GM18951 (cell line): ENCODE measurements around the gene COL4A1.

Experiments
- POLR2A ChIP-seq: IDR thresholded peaks from 4 replicates; pipeline ENCODE4 v1.6.1; 2011; ENCODE audit warnings: mild to moderate bottlenecking; ENCODE audit not compliant: insufficient read length, insufficient read depth; ENCODE audit errors: extremely low read depth
- in situ Hi-C: fragments of 300-500 bp; cut with MboI; formaldehyde crosslinking; loops from one replicate; pipeline ENCODE4 v1.12.0; 2022; ENCODE audit warnings: low sequenced_read_pairs, mixed read lengths, inconsistent platforms; ENCODE audit not compliant: unreplicated experiment

The COL4A1 gene

DNA sequence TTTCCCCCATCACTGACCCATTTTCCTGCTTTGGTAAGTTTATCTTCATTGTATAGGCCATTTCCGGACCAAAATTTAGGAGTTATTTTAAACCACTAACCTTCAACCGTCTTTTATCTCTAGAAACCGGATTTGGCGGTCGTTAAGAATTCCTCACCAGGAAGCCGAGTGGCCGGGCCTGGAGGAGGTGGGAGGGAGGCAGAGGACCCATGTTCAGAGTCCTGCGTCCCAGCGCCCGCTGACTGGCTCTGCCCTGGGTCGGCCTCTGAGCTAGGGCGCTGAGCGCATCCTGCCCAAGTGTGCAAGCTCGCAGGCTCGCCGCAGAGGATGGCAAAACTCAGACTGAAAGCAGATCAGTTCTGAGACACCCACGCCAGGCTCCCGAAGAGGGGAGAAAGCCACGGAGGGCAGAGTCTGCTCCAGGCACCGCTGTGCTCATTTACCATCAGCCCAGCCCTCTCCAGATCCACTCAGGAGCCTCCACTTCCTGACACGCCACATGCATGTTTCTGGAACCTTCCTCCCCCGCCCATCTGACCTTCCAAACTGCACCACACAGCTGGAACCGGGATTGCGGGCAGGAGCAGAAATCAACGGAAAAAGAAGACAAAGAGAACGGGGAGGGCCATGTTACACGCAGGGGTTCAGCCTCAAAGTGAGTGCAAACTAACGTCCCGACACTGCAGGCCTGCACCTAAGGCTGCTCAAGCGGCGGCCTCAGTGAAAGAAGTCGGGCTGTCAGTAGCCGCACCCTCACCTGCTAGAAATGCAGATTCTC is 8.3 kb downstream of the COL4A1 start:
- in situ Hi-C loops = no loop called here

DNA sequence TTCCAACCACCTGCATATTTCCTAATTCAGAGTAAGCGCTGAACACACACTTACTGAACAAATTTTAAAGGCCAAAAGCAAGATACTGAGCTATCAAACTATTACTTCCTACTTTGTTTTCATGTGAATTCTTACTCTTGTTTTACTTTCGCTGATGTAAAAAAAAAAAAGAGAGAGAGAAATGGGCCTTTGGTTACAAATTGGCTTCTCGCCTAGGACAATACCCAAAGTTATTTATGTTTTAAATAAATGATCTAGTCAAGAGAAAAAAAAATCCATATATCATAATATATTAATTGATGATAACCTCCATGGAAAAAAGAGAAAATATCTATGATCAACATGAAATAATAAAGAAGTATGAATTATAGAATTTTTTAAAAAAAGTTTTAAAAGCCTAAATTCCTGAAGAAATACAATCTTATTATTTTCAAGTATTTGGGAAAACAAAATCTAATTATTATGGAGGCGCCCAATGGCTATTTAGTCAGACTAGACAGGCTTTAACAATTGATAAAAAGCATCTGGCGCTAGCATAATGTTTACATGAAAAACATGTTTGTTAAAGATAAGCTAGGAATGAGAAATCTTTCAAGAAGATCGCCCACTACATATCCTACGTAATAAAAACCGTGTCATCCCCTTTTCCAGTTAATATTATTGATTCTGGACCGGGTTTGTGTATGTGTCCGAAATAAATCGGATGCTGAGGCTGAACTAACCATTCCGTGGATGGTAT is 9.0 kb downstream of the COL4A1 start:
- no peak for TF ChIP-seq POLR2A
- in situ Hi-C loops = no loop called here

More for the DNA sequence above, 8.3 kb downstream of the COL4A1 start:
- no peak for TF ChIP-seq POLR2A

DNA sequence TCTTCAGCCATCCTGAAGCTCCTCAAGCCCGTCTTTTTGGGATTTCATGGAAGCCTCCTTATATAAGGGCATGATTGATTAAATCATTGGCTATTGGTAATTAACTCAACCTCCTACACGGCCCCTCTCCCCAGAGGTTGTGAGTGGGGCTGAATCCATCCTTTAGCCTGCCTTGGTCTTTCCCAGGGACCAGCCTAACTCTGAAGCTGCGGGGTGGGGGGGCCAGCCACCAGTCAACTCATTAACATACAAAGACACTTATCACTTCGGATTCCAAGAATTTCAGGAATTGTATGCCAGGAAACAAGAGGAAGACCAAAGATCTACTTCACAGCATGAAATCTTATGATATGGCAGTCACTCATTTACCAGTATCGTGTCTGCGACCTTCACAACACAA is 9.9 kb downstream of the COL4A1 start:
- no peak for TF ChIP-seq POLR2A
- in situ Hi-C loops = no loop called here

DNA sequence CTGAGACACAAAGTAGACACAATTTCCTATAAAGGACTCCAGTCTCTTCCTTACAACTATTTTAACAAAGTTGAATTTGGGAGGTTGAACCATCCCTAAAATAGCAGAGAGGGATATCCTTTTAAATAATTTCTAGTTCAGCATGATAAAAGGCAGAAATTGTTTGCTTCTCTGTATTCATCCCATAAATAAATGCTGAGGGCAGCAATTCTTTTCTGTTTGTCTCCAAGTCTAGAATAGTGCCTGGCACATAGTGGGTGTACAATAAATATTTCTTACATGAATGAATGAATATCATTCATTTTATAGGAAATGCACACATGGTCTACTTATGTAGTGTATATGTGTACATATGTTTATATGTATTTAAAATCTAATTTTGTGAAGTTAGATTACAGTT is 12.3 kb downstream of the COL4A1 start:
- no peak for TF ChIP-seq POLR2A
- in situ Hi-C loops = no loop called here

DNA sequence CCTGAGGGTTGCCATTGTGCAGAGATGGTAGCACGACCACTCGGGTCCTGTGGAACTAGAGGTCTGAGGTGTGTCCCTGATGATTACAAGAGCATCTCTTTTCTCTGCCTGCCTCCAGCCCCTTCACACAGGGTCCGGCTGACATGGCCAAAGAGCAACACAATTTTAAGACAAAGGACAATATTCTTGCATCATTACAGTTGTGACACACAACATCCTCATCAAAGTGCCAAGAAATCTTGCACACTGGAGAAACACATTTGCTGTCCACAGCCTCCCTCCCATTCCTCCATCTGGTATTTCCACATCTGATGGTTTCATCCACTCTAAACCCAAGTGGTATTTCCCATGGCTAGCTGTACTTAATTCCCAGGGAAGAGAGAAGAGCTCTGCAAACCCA is 12.8 kb downstream of the COL4A1 start:
- TF ChIP-seq POLR2A = no peak
- in situ Hi-C loops = no loop called here

DNA sequence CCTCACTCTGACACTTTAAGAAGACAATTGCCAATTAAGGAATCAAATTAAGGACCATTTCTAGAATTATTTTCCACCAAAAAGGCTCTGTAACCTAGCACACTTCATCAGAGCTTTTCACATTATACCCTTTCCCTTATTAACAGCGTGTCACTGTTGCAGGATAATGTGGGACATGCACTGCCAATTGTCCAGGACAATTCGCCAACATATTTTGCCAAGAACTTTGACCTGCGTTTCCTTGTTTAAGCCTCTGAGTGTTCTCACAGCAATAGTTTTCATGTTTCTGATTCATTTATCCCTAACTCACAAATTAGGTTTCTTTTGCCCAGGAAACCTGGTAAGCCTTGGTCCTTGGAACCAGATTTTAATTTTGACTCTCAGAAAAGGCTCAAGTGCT is 13.3 kb downstream of the COL4A1 start:
- in situ Hi-C loops = no loop called here
- TF ChIP-seq POLR2A = no peak

DNA sequence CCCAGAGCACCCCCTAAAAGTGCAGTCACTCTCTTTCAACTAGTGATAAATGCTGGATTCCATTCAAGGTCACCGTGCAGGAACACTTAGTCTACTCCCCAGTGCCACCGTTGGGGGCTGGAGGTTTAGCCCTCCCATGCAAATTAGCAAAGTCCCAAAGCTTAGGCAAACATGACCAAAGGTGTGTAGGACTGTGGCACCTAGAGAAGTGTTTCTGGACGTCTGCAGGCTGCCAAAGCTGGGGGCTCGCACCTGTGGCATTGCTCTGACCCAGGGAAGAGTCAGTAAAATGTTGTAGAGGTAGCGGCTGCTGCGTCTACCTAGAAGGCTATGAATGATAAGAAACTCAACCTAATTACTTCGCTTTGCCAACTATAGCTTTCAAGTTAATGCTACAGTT is 13.9 kb downstream of the COL4A1 start:
- in situ Hi-C loops = no loop called here
- TF ChIP-seq POLR2A = no peak

DNA sequence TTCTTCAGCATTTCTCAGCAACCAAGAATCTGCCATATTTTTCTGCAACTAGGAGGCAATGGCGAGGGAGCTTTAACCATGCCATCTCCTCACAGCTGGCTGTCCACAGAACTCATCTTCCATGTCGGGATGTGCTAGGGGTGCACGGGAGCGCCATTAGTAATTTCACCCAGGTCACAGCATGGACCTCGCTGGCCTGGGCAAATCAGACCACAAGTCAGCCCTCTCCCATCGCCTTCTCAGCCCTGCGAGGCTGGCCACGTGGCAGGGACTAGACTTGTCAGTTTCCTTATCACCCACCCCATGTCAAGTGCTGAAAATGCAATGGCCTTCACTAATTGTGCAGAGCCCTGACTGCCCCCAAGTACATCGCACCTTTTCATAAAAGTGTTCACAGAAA is 15.7 kb downstream of the COL4A1 start:
- no peak for TF ChIP-seq POLR2A
- in situ Hi-C loops = no loop called here

DNA sequence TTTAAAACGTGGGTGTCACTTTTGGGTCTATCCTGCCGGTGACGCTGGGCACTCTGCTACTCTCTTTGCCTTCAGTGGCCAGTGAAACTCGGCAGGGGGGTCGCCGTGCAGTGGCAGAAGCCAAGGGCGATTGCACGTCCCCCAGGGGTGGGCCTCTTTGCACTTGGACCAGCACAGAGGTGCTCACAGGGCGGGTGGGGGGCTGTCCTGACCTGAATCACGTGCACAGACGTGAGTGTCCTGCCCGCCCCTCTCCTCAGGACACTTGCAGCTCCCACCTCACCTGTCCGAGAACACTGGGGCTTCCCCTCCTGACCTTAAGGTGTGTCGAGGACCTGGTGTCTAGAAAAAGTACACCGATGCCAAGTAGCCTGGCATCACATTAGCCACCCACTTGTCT is 16.1 kb downstream of the COL4A1 start:
- TF ChIP-seq POLR2A = no peak
- in situ Hi-C loops = no loop called here

DNA sequence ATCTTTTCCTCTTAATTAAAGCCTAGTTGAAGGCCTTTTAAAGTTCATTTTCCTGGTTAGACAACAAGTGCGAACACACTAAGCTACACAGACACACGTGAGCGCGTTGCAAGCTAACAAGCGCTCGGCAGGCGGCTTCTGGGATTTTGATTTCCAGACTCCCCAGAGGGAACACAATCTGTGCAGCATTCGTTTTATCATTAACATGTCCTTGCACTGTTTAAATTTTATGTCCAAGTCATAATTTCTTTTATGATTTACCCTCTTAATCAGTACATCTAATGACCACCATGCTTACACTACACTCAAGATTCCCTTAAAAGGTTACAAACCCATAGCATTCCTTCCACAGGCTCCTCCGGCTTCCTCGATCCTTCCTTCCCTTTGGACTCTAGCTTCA is 16.8 kb downstream of the COL4A1 start:
- no peak for TF ChIP-seq POLR2A
- in situ Hi-C loops = no loop called here

DNA sequence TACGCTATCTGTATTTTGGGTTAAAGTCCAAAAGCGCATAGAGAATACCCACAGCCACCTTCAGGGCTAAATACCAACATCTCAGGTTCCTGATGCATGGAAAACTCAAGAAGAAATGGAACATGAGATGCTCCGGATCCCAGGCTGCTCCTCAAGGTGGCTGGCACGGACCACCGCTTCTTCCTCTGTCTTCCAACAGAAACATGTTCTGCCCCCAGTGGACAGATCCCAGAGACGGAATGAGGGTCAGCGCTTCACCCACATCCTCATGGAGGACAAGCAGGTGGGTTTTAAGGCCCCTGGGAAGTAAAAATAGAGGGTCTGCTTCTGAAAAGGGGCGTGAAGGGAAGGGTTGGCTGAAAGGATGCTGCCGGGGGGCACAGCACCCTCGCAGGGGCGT is 17.3 kb downstream of the COL4A1 start:
- in situ Hi-C loops = no loop called here
- no peak for TF ChIP-seq POLR2A

DNA sequence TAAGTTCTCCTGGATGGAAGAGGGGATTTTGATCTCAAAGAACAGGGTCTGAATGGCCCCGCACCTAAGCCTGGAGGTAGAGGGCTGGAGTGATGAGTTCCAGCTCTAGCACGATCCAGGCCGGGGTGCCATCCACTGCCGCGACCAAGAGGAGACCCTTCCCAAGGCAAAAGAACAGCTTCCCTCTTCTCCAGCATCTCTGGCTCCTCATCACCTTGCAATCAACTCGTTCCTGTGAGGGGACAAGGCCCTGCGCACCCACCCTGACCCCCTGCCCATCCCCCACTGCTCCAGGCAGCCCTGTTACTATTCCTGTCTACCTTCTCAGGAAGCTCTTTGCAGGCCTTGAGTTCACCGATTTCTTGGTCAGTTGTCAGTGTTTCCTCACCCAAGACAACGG is 17.8 kb downstream of the COL4A1 start:
- no peak for TF ChIP-seq POLR2A
- in situ Hi-C loops = no loop called here

DNA sequence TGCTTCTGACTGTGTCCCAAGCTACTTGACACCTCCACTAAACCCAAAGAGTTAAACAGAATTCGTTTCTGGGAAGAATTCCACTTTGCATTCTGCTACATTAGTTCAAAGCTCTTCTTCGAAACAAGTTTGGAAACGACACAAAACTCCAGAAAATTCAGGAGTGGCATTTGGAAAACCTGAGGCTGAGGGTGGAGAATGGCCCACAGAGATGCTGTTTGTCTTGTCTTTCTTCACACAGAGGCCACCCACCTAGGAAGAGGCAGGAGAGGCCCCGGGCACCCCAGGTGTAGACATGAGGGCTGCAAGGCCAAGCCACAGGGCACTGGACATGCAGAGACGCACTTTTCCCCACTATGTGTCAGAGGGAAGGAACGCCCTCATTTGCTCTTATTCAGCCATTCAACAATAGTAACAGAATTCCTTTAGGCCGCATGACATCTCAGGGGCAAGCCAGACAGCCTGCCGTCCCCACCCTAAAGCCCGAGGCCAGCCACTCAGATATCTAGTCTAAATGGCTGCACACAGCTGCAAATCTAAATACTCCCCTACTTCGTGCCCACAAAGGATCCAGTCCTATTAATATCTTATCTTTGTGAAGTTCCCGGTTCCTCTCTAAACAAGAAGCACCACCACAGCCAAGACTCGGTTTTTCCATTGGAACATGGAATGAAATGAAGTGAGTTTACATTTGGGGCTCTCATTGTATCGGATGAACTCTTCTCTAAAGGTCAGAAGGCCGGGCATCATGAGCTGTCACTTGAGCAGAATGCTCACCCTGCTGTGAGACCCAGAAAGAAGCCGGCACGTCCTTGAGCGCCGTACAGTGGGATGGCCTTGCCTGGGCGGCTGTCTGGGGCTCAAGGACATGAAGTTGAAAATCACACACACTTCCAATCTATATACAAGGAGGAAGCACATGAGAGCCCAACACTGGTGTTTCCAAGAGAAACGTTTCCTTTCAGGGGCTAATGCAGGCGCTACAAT is 19.8 kb downstream of the COL4A1 start:
- TF ChIP-seq POLR2A = no peak
- in situ Hi-C loops = no loop called here

DNA sequence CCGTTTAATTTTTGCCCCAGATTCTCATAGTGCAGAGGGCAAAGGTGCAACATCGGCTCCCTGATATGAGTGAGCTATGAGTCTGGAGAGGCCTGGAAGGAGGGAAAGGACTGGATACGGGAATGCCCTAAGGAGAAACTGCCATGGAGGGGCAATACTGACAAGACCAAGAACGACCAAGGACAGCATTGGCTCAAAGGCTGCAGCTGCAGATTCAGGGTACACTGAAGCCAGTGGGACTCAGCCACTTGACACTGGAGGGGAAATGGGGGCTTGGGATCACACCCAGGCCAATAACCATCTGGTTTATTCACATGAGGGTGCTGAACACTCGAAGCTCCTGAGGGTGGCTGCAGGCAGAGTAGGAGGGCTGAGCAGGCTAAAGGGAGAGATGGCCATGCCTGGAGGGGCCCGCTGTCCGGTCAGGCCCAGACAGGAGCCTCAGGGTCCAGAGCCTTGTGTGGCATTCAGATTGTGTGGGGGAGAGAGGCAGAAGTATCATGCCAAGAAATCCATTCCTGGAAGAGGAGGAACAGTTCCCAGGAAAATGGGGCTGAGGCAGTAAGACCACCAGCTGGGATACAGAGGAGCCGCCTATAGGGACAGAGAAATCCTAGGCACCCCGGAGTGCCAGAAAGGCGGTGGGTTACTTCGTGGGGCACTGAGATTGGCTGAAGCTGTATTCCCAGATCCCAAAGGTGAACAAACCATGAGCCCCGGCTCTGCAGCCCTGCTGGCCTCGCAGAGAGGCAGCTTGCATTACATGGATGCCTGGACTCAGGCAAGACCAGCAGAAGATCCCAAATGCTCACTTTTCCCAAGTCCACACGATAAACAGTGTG is 20.7 kb downstream of the COL4A1 start:
- TF ChIP-seq POLR2A = no peak
- in situ Hi-C loops = no loop called here
